Measurements from ENCODE around the gene ANAPC13.

- no peak for TF ChIP-seq CTCF (conservative IDR thresholded peaks at IDR 0.05 in 1 of 2, IDR thresholded peaks at IDR 0.05 in 1 of 2; ENCODE audit: extremely low read depth in 1 of 2, insufficient read depth in 1 of 2, low read depth in 1 of 2, low read length in 2 of 2)
- no peak for TF ChIP-seq EZH2 (IDR thresholded peaks at IDR 0.05; ENCODE audit: borderline replicate concordance, low read length)
Measured at GRCh38 chr3:134533493-134533892, 47.7 kb upstream of the ANAPC13 start.

Measured in mammary epithelial cell (primary cell).